GM12878 (cell line): ENCODE measurements around the gene NAT14.

ENCODE experiments used
- CREB1 ChIP-seq: IDR thresholded peaks from 2 replicates; pipeline ENCODE4 v1.6.1; 2012; ENCODE audit warnings: low read depth, mild to moderate bottlenecking, inconsistent platforms
- CTCF ChIP-seq, 3 experiments: IDR thresholded peaks in 2 of 3; conservative IDR thresholded peaks in 1 of 3; 2 replicates each; pipeline ENCODE4 v1.5.1; 2011; ENCODE audit warnings: low read depth in 3 of 3, low read length in 3 of 3, mild to moderate bottlenecking in 3 of 3, control low read depth in 2 of 3, moderate library complexity in 2 of 3, inconsistent platforms in 1 of 3, mixed read lengths in 1 of 3; ENCODE audit not compliant: control insufficient read depth in 2 of 3, insufficient read depth in 1 of 3; ENCODE audit errors: extremely low read depth in 1 of 3
- NR2C1 ChIP-seq: fragments of 450-650 bp; IDR thresholded peaks from 2 replicates; pipeline ENCODE4 v1.6.1; 2017; ENCODE audit warnings: antibody characterized with exemption, mild to moderate bottlenecking, moderate library complexity
- POLR2A ChIP-seq: IDR thresholded peaks from 2 replicates; pipeline ENCODE4 v1.6.1; 2011; ENCODE audit warnings: low read depth, mild to moderate bottlenecking, low read length
- POLR2AphosphoS5 ChIP-seq: IDR thresholded peaks from 2 replicates; pipeline ENCODE4 v1.6.1; 2011; ENCODE audit warnings: mild to moderate bottlenecking, low read length, inconsistent platforms
- SIN3A ChIP-seq: IDR thresholded peaks from 2 replicates; pipeline ENCODE4 v1.6.1; 2012; ENCODE audit warnings: low read depth, low read length, improper control_type of control experiment
- SMC3 ChIP-seq: IDR thresholded peaks from 2 replicates; pipeline ENCODE4 v1.6.1; 2011; ENCODE audit warnings: low read length, improper control_type of control experiment, borderline replicate concordance
- SP1 ChIP-seq: IDR thresholded peaks from one replicate; pipeline ENCODE4 v1.6.1; 2011; ENCODE audit warnings: low read depth, low read length
- SREBF2 ChIP-seq: IDR thresholded peaks from 2 replicates; pipeline ENCODE4 v1.6.1; 2012; ENCODE audit warnings: mild to moderate bottlenecking, low read length
- TAF1 ChIP-seq: IDR thresholded peaks from 2 replicates; pipeline ENCODE4 v1.6.1; 2011; ENCODE audit warnings: mild to moderate bottlenecking, low read depth, low read length, borderline replicate concordance
- USF2 ChIP-seq: IDR thresholded peaks from 2 replicates; pipeline ENCODE4 v1.6.1; 2011; ENCODE audit warnings: low read depth, low read length, improper control_type of control experiment, borderline replicate concordance
- YY1 ChIP-seq: IDR thresholded peaks from 2 replicates; pipeline ENCODE4 v1.6.1; 2011; ENCODE audit warnings: low read depth, mild to moderate bottlenecking, low read length

- TF ChIP-seq POLR2A = no peak
- TF ChIP-seq USF2 = no peak
- no peak for TF ChIP-seq TAF1
- TF ChIP-seq SMC3 = no peak
- no peak for TF ChIP-seq CREB1
- TF ChIP-seq SREBF2 = no peak
- TF ChIP-seq SP1 = no peak
- TF ChIP-seq NR2C1 = no peak
- TF ChIP-seq CTCF (IDR thresholded peaks at IDR 0.05 in 2 of 3, conservative IDR thresholded peaks at IDR 0.05 in 1 of 3; ENCODE audit: control insufficient read depth in 2 of 3, extremely low read depth in 1 of 3, insufficient read depth in 1 of 3, low read depth in 3 of 3, low read length in 3 of 3) = no peak
- no peak for TF ChIP-seq POLR2AphosphoS5
- no peak for TF ChIP-seq YY1
- no peak for TF ChIP-seq SIN3A
These were observed 31.3 kb upstream of the NAT14 start for GRCh38 chr19:55453511-55454260.
